HCT116 (cell line): ENCODE measurements around the gene CACNG6.

Source experiments
- CTCF ChIP-seq, 3 experiments: fragments of 200-600 bp in 1 of 3; sonication (generic) in 1 of 3; IDR thresholded peaks in 2 of 3; conservative IDR thresholded peaks in 1 of 3; 2 replicates each; pipeline ENCODE4 v1.5.1; 2012 to 2017; ENCODE audit warnings: low read depth in 2 of 3, low read length in 2 of 3, antibody characterized with exemption in 1 of 3, borderline replicate concordance in 1 of 3, control low read depth in 1 of 3, mild to moderate bottlenecking in 1 of 3, mixed read lengths in 1 of 3, mixed run types in 1 of 3, moderate library complexity in 1 of 3; ENCODE audit not compliant: insufficient read depth in 1 of 3
- EZH2phosphoT487 ChIP-seq: fragments of 200-600 bp; IDR thresholded peaks from 2 replicates; pipeline ENCODE4 v1.6.1; 2018; ENCODE audit warnings: antibody characterized with exemption, borderline replicate concordance
- MAX ChIP-seq: IDR thresholded peaks from 2 replicates; pipeline ENCODE4 v1.6.1; 2012
- SIN3A ChIP-seq: IDR thresholded peaks from 2 replicates; pipeline ENCODE4 v1.6.1; 2012; ENCODE audit warnings: low read depth
- ZNF274 ChIP-seq: fragments of 200-500 bp; sonication (Bioruptor generic); IDR thresholded peaks from 2 replicates; pipeline ENCODE4 v1.6.1; 2014; ENCODE audit warnings: mild to moderate bottlenecking, low read depth, low read length, inconsistent platforms

- TF ChIP-seq EZH2phosphoT487 (no peak), CTCF (IDR thresholded peaks at IDR 0.05 in 2 of 3, conservative IDR thresholded peaks at IDR 0.05 in 1 of 3; ENCODE audit: borderline replicate concordance in 1 of 3, insufficient read depth in 1 of 3, low read depth in 2 of 3, low read length in 2 of 3) (no peak), MAX (no peak), ZNF274 (no peak), SIN3A (no peak)
Observed at GRCh38 chr19:54017261-54017660, 25.8 kb downstream of the CACNG6 start.
